Measurements from ENCODE around the gene C10orf90.
A peak's percentile ranks its signal among the peaks of the same experiment; 100 is the strongest.

C10orf90 gene

DNA sequence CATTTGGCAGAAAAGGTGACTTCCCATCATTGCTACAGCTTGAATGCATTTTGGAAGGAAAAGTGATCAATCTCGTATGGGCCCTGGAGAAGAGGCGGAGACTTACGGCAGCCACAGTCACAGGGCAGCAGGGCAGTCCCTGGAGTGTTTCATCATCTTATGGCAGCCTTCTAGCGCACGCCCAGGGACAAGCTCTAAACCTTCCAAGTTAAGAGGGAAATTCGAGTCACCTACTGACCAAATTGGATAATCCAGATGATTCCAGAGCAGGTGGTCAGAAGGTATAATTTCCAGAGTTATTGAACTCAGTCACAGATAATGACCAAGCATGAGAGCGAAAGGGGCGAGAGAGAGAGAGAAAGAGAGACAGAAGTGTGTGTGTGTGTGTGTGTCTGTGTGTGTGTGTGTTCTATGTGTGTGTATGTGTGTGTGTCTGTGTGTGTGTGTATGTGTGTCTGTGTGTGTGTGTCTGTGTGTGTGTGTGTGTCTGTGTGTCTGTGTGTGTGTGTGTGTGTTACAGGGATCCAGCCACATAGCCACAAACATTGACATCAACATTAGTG, 158.5 kb downstream of the C10orf90 start:
- no peak overlapping the region for H3K4me3 ChIP-seq (ENCODE audit: low read depth, low read length)
- TF ChIP-seq, protein P1, sequence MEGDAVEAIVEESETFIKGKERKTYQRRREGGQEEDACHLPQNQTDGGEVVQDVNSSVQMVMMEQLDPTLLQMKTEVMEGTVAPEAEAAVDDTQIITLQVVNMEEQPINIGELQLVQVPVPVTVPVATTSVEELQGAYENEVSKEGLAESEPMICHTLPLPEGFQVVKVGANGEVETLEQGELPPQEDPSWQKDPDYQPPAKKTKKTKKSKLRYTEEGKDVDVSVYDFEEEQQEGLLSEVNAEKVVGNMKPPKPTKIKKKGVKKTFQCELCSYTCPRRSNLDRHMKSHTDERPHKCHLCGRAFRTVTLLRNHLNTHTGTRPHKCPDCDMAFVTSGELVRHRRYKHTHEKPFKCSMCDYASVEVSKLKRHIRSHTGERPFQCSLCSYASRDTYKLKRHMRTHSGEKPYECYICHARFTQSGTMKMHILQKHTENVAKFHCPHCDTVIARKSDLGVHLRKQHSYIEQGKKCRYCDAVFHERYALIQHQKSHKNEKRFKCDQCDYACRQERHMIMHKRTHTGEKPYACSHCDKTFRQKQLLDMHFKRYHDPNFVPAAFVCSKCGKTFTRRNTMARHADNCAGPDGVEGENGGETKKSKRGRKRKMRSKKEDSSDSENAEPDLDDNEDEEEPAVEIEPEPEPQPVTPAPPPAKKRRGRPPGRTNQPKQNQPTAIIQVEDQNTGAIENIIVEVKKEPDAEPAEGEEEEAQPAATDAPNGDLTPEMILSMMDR (IDR thresholded peaks at IDR 0.05; ENCODE audit: borderline replicate concordance, insufficient read depth, low read depth, low read length): no peak

DNA sequence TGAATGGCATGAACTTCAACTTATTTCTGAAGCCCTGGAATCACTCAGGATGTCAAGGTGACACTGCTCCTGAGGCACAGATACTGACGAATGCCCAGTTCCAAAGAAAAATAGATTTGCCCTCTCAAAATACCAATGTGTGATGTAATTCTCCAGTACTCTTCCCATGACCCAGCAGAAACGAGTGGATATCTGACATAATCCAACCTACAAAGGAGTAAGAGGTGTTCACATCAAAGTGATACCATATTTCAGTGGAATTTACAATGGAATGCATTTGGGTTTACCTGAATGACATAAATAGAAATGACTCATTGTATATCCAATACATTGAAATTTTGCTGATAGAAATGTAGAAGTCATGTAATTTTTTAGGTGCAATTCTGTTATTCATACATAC, 161.3 kb downstream of the C10orf90 start:
- TF ChIP-seq, protein P1 (IDR thresholded peaks at IDR 0.05; ENCODE audit: borderline replicate concordance, insufficient read depth, low read depth, low read length): no peak
- H3K4me3 ChIP-seq (ENCODE audit: low read depth, low read length): no peak overlapping the region

DNA sequence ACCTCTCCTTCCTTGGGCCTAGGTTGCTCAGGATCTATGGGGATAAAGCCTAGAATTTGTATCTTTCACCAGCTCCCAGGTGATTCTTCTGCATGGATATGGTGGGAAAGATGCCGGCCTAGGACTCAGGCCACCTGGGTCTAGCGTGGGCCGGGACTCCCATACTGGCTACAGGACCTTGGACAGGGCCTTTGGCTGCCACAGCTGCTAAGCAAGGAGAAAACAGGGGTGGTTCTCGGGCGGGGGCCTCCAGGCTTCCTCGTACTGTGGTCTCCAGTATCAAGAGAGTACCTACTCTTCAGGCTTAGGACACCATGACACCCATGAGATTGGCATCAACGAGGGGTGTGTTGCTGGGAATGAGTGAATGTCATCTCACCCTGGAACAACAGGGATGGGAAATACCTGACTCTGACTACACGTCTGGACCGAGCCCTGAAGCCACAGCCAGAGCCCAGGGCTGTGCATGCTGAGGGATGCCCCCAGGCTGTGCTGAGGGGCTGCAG, 161.9 kb downstream of the C10orf90 start:
- TF ChIP-seq, protein P1 (IDR thresholded peaks at IDR 0.05; ENCODE audit: borderline replicate concordance, insufficient read depth, low read depth, low read length): no peak
- no peak overlapping the region for H3K4me3 ChIP-seq (ENCODE audit: low read depth, low read length)

DNA sequence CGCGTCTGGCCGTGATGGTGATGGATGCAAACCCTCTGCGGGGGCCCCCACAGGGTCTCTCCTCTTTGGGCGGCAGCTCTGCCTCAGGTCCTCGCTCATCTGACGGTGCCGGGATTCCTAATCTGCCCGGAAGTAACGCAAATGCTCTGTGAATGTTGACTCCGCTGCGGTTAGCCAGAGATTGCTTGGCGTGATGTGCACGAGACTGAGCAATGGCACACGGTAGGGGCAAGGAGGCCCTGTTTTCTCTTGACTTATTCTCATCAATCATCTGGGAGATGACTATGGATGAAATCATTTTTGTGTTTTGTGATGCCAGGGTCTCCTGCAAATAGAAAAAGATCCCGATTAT, 165.8 kb downstream of the C10orf90 start:
- H3K4me3 ChIP-seq (ENCODE audit: low read depth, low read length): no peak overlapping the region
- TF ChIP-seq, protein P1 (IDR thresholded peaks at IDR 0.05; ENCODE audit: borderline replicate concordance, insufficient read depth, low read depth, low read length): no peak

DNA sequence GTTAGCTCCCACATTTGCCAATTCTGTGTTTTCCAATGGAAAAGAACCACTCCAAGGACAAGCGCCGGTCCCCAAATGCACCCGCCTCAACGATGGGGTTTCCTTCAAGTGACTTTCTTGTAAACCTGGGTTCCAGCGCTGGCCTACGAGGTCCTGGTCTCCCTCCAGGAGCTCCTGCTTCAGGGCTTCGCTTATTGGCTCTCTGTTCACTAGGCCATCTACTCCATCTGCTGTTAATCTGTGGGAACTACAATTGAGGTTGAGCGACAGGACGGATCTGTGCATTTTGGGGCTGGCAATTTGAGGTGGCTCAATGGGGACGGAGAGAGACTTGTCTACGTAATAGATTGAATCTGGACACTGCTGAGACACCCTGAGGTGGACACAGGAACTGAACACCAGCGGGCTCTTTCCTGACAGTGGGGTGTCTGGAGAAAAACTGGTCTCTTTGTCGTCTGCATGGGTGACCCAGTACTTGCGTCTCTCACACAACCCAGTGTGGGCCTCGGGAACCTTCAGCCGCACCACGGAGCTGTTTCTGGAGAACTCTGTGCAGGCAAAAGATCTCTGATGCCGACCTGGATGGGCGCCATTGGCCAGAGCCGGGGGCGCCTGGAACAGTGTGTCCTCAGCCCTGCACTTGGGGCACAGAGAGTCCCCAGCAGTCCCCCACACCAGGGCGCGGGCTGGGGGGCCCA, 166.3 kb downstream of the C10orf90 start:
- no peak overlapping the region for H3K4me3 ChIP-seq (ENCODE audit: low read depth, low read length)
- TF ChIP-seq, protein P1 (IDR thresholded peaks at IDR 0.05; ENCODE audit: borderline replicate concordance, insufficient read depth, low read depth, low read length): peak; percentile 35; the same call in 1 of the 2 replicates

DNA sequence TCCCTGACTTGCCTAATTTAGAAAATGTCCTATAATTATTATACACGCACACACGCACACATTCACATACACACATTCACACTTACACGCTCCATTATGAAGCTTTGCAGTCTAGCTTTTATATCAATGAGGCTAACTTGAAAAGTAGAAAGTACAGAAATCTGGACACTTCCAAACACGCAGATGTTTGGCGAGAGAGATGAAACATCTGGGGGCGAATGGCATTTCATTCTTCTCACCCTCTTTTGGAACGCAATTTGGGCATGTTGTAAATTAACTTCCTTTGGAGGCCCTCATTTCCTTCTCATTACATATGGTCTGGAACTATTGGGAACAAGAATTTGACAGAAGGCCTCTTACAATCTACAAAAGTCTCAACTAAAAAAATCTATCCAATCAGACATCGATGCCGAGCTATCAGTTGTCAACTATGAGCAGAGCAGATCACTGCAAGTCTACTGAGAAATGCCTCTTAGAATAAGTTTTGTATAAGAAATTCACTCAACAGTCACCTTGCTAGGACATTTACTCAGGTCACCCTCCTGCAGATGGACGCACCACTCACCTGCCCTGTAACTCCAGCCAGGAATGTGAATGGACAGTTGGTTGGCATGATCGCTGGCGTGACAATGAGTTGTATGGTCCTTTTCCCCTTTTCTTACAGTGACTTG, 167.0 kb downstream of the C10orf90 start:
- no peak overlapping the region for H3K4me3 ChIP-seq (ENCODE audit: low read depth, low read length)
- TF ChIP-seq, protein P1 (IDR thresholded peaks at IDR 0.05; ENCODE audit: borderline replicate concordance, insufficient read depth, low read depth, low read length): no peak

Measured in GM12875 (cell line).